OCI-LY1 (cell line): Measurements from ENCODE around the gene OR6B3.

Experiments
- H2AFZ ChIP-seq: fragments of 200-600 bp; sonication (generic), shearing (Covaris generic); 2 replicates; pipeline ENCODE4 v1.6.0; 2014; ENCODE audit warnings: antibody characterized with exemption, mild to moderate bottlenecking, low read length
- H3F3A ChIP-seq: fragments of 200-600 bp; sonication (generic), shearing (Covaris generic); 2 replicates; pipeline ENCODE4 v1.6.0; 2014; ENCODE audit warnings: mild to moderate bottlenecking, antibody characterized with exemption, low read length, moderate library complexity; ENCODE audit not compliant: insufficient read depth
- H3K27ac ChIP-seq: fragments of 200-600 bp; sonication (generic); 2 replicates; pipeline ENCODE4 v1.5.1; 2014; ENCODE audit warnings: low read length, mixed run types, mild to moderate bottlenecking, low read depth; ENCODE audit not compliant: poor library complexity, severe bottlenecking
- H3K27me3 ChIP-seq: fragments of 200-600 bp; sonication (generic); 2 replicates; pipeline ENCODE4 v1.6.0; 2014; ENCODE audit warnings: antibody characterized with exemption, mild to moderate bottlenecking, low read length, moderate library complexity; ENCODE audit not compliant: insufficient read depth
- H3K36me3 ChIP-seq: fragments of 200-600 bp; sonication (generic); 2 replicates; pipeline ENCODE4 v1.6.1; 2014; ENCODE audit warnings: mild to moderate bottlenecking, antibody characterized with exemption, low read length, moderate library complexity, mixed read lengths; ENCODE audit not compliant: insufficient read depth
- H3K4me1 ChIP-seq: fragments of 200-600 bp; sonication (generic); 2 replicates; pipeline ENCODE4 v1.5.1; 2014; ENCODE audit warnings: mild to moderate bottlenecking, low read length, moderate library complexity; ENCODE audit not compliant: insufficient read depth, severe bottlenecking
- H3K4me2 ChIP-seq: fragments of 200-600 bp; sonication (generic), shearing (Covaris generic); 2 replicates; pipeline ENCODE4 v1.6.1; 2014; ENCODE audit warnings: low read length
- H3K4me3 ChIP-seq: fragments of 200-600 bp; sonication (generic); 2 replicates; pipeline ENCODE4 v1.5.1; 2014; ENCODE audit warnings: low read length, low read depth, mild to moderate bottlenecking, mixed read lengths; ENCODE audit not compliant: poor library complexity, severe bottlenecking
- H3K79me2 ChIP-seq: fragments of 200-600 bp; shearing (Covaris generic); 2 replicates; pipeline ENCODE4 v1.6.1; 2016; ENCODE audit warnings: mixed run types, low read length, mixed read lengths; ENCODE audit not compliant: insufficient read depth
- H3K9ac ChIP-seq: fragments of 200-600 bp; sonication (generic), shearing (Covaris generic); 2 replicates; pipeline ENCODE4 v1.6.1; 2014; ENCODE audit warnings: mild to moderate bottlenecking, low read length, mixed read lengths
- H3K9me2 ChIP-seq: fragments of 200-600 bp; sonication (generic), shearing (Covaris generic); 2 replicates; pipeline ENCODE4 v1.6.1; 2014; ENCODE audit warnings: low read depth, mild to moderate bottlenecking, low read length, mixed read lengths
- H3K9me3 ChIP-seq: fragments of 200-600 bp; shearing (Covaris generic); 2 replicates; pipeline ENCODE4 v1.6.1; 2014; ENCODE audit warnings: low read length, mixed read lengths
- H4K20me1 ChIP-seq: fragments of 200-600 bp; sonication (generic), shearing (Covaris generic); 2 replicates; pipeline ENCODE4 v1.6.0; 2016; ENCODE audit warnings: mild to moderate bottlenecking, low read length; ENCODE audit not compliant: insufficient read depth
- CTCF ChIP-seq: fragments of 200-600 bp; sonication (generic), shearing (Covaris generic); IDR thresholded peaks from 2 replicates; pipeline ENCODE4 v1.5.1; 2017; ENCODE audit warnings: mild to moderate bottlenecking, antibody characterized with exemption, low read length, moderate library complexity, mixed read lengths
- EZH2 ChIP-seq: fragments of 200-600 bp; sonication (generic), shearing (Covaris generic); IDR thresholded peaks from 2 replicates; pipeline ENCODE4 v1.8.0; 2017; ENCODE audit warnings: borderline replicate concordance, mixed run types, mild to moderate bottlenecking, antibody characterized with exemption, low read length, moderate library complexity, mixed read lengths

Gene OR6B3

GRCh38 chr2:240033330-240033678 is 20.0 kb downstream of the OR6B3 start:
- H3K27me3 ChIP-seq, result no peaks in the 10 kb centered on the region
- TF ChIP-seq CTCF, result no peak
- TF ChIP-seq EZH2, result no peak

GRCh38 chr2:240032406-240033329 is 20.7 kb downstream of the OR6B3 start:
- Histone ChIP-seq H3K27me3 (no peaks in the 10 kb centered on the region), H3F3A (no peaks in the 10 kb centered on the region), H3K9me2 (no peaks in the 10 kb centered on the region), H3K79me2 (no peaks in the 10 kb centered on the region), H3K4me1 (no peaks in the 10 kb centered on the region), H3K36me3 (no peaks in the 10 kb centered on the region), H3K9ac (no peak overlapping the region), H4K20me1 (no peaks in the 10 kb centered on the region), H3K9me3 (no peaks in the 10 kb centered on the region), H3K4me3 (no peak overlapping the region), H3K4me2 (no peak overlapping the region), H3K27ac (no peak overlapping the region), H2AFZ (no peak overlapping the region)
- no peak for TF ChIP-seq EZH2

More at GRCh38 chr2:240033330-240033678, 20.0 kb downstream of the OR6B3 start:
- Histone ChIP-seq H3K36me3 (no peaks in the 10 kb centered on the region), H3K4me3 (no peak overlapping the region), H3K9ac (no peak overlapping the region), H4K20me1 (no peaks in the 10 kb centered on the region), H2AFZ (no peak overlapping the region), H3F3A (no peaks in the 10 kb centered on the region), H3K9me3 (no peaks in the 10 kb centered on the region), H3K4me2 (no peak overlapping the region), H3K9me2 (no peaks in the 10 kb centered on the region), H3K27ac (no peak overlapping the region), H3K79me2 (no peaks in the 10 kb centered on the region), H3K4me1 (no peaks in the 10 kb centered on the region)

GRCh38 chr2:240030379-240031094 is 22.8 kb downstream of the OR6B3 start, which contains the start of gene OR6B2:
TSS of gene OR6B2 (minus strand) at chr2:240030429. CDS start at chr2:240030429, 0 bp downstream.
- Histone ChIP-seq H3K4me1 (no peaks in the 10 kb centered on the region), H3K9ac (no peak within 1 kb of the TSS), H3K4me3 (no peak within 1 kb of the TSS), H3K27me3 (no peaks in the 10 kb centered on the region), H3F3A (no peaks in the 10 kb centered on the region), H2AFZ (no peak within 1 kb of the TSS), H3K9me2 (no peaks in the 10 kb centered on the region), H3K4me2 (no peak within 1 kb of the TSS), H4K20me1 (no peaks in the 10 kb centered on the region), H3K27ac (no peak within 1 kb of the TSS), H3K9me3 (no peaks in the 10 kb centered on the region), H3K79me2 (no peaks in the 10 kb centered on the region), H3K36me3 (no peaks in the 10 kb centered on the region)
- TF ChIP-seq EZH2 (no peak), CTCF (no peak)
